Measurements from ENCODE around the gene NFIA.

DNA sequence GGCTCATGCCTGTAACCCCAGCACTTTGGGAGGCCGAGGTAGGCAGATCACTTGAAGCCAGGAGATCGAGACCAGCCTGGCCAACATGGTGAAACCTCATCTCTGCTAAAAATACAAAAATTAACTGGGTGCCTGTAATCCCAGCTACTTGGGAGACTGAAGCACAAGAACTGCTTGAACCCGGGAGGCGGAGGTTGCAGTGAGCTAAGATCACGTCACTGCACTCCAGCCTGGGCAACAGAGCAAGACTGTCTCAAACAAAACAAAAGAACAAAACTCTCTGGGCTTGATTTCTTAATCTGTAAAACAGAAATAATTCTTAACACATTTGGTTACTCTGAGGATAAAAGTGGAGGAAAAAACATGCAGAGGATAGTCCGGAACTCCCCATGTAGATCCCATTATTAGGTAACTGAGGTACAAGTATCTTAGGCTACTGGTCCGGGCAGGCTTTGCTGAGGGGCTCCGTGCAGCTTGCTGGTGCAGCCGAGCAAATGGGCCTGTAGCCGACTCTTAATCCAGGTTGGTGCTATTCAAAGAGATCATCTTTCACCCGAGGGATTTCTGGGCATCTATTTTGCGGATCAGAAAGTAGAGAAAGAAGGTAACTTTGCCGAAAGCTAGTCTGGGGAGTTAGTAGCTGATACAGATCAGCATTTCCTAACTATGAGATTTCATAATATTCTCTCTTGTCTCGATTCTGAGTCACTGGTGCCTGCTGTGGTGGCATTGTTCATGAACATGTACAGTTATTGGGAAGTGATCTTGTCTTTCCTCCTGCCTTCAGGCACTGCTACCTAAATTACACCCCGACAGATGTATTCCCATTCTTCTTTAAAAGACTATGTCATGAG is 56.8 kb downstream of the NFIA start:
- TF ChIP-seq, protein P1, sequence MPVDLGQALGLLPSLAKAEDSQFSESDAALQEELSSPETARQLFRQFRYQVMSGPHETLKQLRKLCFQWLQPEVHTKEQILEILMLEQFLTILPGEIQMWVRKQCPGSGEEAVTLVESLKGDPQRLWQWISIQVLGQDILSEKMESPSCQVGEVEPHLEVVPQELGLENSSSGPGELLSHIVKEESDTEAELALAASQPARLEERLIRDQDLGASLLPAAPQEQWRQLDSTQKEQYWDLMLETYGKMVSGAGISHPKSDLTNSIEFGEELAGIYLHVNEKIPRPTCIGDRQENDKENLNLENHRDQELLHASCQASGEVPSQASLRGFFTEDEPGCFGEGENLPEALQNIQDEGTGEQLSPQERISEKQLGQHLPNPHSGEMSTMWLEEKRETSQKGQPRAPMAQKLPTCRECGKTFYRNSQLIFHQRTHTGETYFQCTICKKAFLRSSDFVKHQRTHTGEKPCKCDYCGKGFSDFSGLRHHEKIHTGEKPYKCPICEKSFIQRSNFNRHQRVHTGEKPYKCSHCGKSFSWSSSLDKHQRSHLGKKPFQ (CRISPR knock-in tag; IDR thresholded peaks at IDR 0.05; ENCODE audit: insufficient replicate concordance), result no peak
- TF ChIP-seq EP300 (IDR thresholded peaks at IDR 0.05; ENCODE audit: low read depth in 2 of 2, low read length in 2 of 2), result no peak
- TF ChIP-seq EP300 (CRISPR knock-in tag; IDR thresholded peaks at IDR 0.05; ENCODE audit: borderline replicate concordance), result no peak
- no peak for TF ChIP-seq POLR2A (IDR thresholded peaks at IDR 0.05; ENCODE audit: insufficient read depth in 1 of 2, low read depth in 2 of 2, low read length in 2 of 2)
